ENCODE measurements around the gene DCUN1D3. TPM values are rescaled to one million over a fixed set of nuclear protein-coding genes. Genes with fewer than 3 reads are reported as not detected.

Gene DCUN1D3
- total RNA-seq, 1 experiment from 2014 or later: 14.6 TPM

GRCh38 chr16:20881503-20881878 lies 18.7 kb downstream of the DCUN1D3 start:
- intact Hi-C loops (cut with micrococcal nuclease; ENCODE audit: unreplicated experiment): no loop called here
- no peak overlapping the region for H2AFZ ChIP-seq
- H3K9me2 ChIP-seq (ENCODE audit: insufficient read depth): no peaks in the 10 kb centered on the region
- no peaks in the 10 kb centered on the region for H3K9me3 ChIP-seq (ENCODE audit: insufficient read depth, low read depth)
- peaks cover 83% of the 10 kb centered on the region for H3K79me2 ChIP-seq (ENCODE audit: low read depth)
- no TSS peak for BruUV-seq (replicated peaks)
- ChIA-PET POLR2A (ENCODE audit: unreplicated experiment) (interaction anchor here (0.7 kb wide), 1 partner anchor 419 kb away, joined by 6 read pairs; no protein-coding TSS in a partner anchor), CTCF (no interaction called here)
- H4K20me1 ChIP-seq (ENCODE audit: insufficient read depth): peaks cover 6% of the 10 kb centered on the region; the same call in 1 of the 2 replicates
- no peak overlapping the region for H3K4me2 ChIP-seq
- H3F3A ChIP-seq (ENCODE audit: insufficient read depth, low read depth): peaks cover 17% of the 10 kb centered on the region
- no peaks in the 10 kb centered on the region for H3K27me3 ChIP-seq (ENCODE audit: insufficient read depth, low read depth)
- no peak overlapping the region for H3K4me3 ChIP-seq
- TF ChIP-seq CTCF (conservative IDR thresholded peaks at IDR 0.05) (no peak), EZH2 (IDR thresholded peaks at IDR 0.05; ENCODE audit: low read depth) (no peak)
- no peak for DNase-seq
- no peak overlapping the region for H3K27ac ChIP-seq
- H3K36me3 ChIP-seq (ENCODE audit: low read depth): 0 out of 2 replicates have a peak, but pooled peaks cover 5% of the 10 kb centered on the region
- H3K4me1 ChIP-seq (replicated peaks; ENCODE audit: insufficient read depth): peaks cover 30% of the 10 kb centered on the region

- Histone ChIP-seq H3F3A (ENCODE audit: insufficient read depth, low read depth) (peaks cover 17% of the 10 kb centered on the region), H3K36me3 (ENCODE audit: low read depth) (0 out of 2 replicates have a peak, but pooled peaks cover 5% of the 10 kb centered on the region), H3K4me1 (replicated peaks; ENCODE audit: insufficient read depth) (peaks cover 30% of the 10 kb centered on the region), H3K9me2 (ENCODE audit: insufficient read depth) (no peaks in the 10 kb centered on the region), H3K4me3 (no peak overlapping the region), H4K20me1 (ENCODE audit: insufficient read depth) (peaks cover 6% of the 10 kb centered on the region; the same call in 1 of the 2 replicates), H3K9me3 (ENCODE audit: insufficient read depth, low read depth) (no peaks in the 10 kb centered on the region), H3K4me2 (no peak overlapping the region), H3K27ac (no peak overlapping the region), H3K27me3 (ENCODE audit: insufficient read depth, low read depth) (no peaks in the 10 kb centered on the region), H3K79me2 (ENCODE audit: low read depth) (peaks cover 86% of the 10 kb centered on the region), H2AFZ (no peak overlapping the region)
- BruUV-seq (replicated peaks): no TSS peak
- POLR2A ChIA-PET (ENCODE audit: unreplicated experiment): interaction anchor here (0.6 to 0.7 kb wide), 2 partner anchors 11 to 420 kb away, joined by 5 to 6 read pairs; no protein-coding TSS in a partner anchor
- intact Hi-C loops (cut with micrococcal nuclease; ENCODE audit: unreplicated experiment): no loop called here
- DNase-seq: no peak
- TF ChIP-seq EZH2 (IDR thresholded peaks at IDR 0.05; ENCODE audit: low read depth) (no peak), CTCF (conservative IDR thresholded peaks at IDR 0.05) (no peak)
- CTCF ChIA-PET: no interaction called here
These were observed 19.2 kb downstream of the DCUN1D3 start for GRCh38 chr16:20880867-20881502.

GRCh38 chr16:20879175-20880040 lies 20.8 kb downstream of the DCUN1D3 start:
- H3K27ac ChIP-seq: peak overlapping the region; percentile 58
- H3K4me2 ChIP-seq: peak overlapping the region; percentile 32
- H3K4me1 ChIP-seq (replicated peaks; ENCODE audit: insufficient read depth): peaks cover 30% of the 10 kb centered on the region
- H3F3A ChIP-seq (ENCODE audit: insufficient read depth, low read depth): peaks cover 17% of the 10 kb centered on the region
- TF ChIP-seq CTCF (conservative IDR thresholded peaks at IDR 0.05): no peak
- TF ChIP-seq EZH2 (IDR thresholded peaks at IDR 0.05; ENCODE audit: low read depth): no peak
- H3K9me3 ChIP-seq (ENCODE audit: insufficient read depth, low read depth): no peaks in the 10 kb centered on the region
- DNase-seq: peak in 1 of 2 experiments; percentile 67
- ChIA-PET CTCF (interaction anchor here (0.7 kb wide), 1 partner anchor 30 kb away, joined by 4 read pairs; no protein-coding TSS in a partner anchor), POLR2A (ENCODE audit: unreplicated experiment) (interaction anchor here (0.7 kb wide), 1 partner anchor 9 kb away, joined by 6 read pairs; no protein-coding TSS in a partner anchor)
- no peaks in the 10 kb centered on the region for H3K9me2 ChIP-seq (ENCODE audit: insufficient read depth)
- no peak overlapping the region for H2AFZ ChIP-seq
- peaks cover 84% of the 10 kb centered on the region for H3K79me2 ChIP-seq (ENCODE audit: low read depth)
- H3K27me3 ChIP-seq (ENCODE audit: insufficient read depth, low read depth): no peaks in the 10 kb centered on the region
- 0 out of 2 replicates have a peak, but pooled peaks cover 5% of the 10 kb centered on the region for H3K36me3 ChIP-seq (ENCODE audit: low read depth)
- H3K4me3 ChIP-seq: no peak overlapping the region
- intact Hi-C loops (cut with micrococcal nuclease; ENCODE audit: unreplicated experiment): loop anchor here (2.0 kb wide), 1 partner anchor 29 kb away; no protein-coding TSS in a partner anchor
- peaks cover 9% of the 10 kb centered on the region; the same call in 1 of the 2 replicates for H4K20me1 ChIP-seq (ENCODE audit: insufficient read depth)
- BruUV-seq (replicated peaks): no TSS peak
